Myocyte (in vitro differentiated cells): Measurements from ENCODE around the gene CITED1. TPM values are rescaled to one million over a fixed set of nuclear protein-coding genes. Genes with fewer than 3 reads are reported as not detected.

Experiments
- DNase-seq: peaks from one replicate; pipeline ENCODE4 v3.0.0-alpha.2; 2012; ENCODE audit warnings: low read depth
- total RNA-seq: library from RNA; depleted of rRNA; stranded (reverse); fragments of >200 nt; gene quantifications from 2 replicates; pipeline ENCODE4 v1.2.3, GENCODE V29; 2014

CITED1 gene
- total RNA-seq, 1 donor from 2014 or later: 1.5 TPM

GRCh38 chrX:72270316-72270866 is 35.3 kb downstream of the CITED1 start:
- DNase-seq: no peak

GRCh38 chrX:72269671-72270251 is 36.0 kb downstream of the CITED1 start:
- DNase-seq: peak; percentile 9

GRCh38 chrX:72268597-72269365 is 36.9 kb downstream of the CITED1 start:
- no peak for DNase-seq

GRCh38 chrX:72265263-72265662 is 40.5 kb downstream of the CITED1 start:
- DNase-seq: no peak

- no peak for DNase-seq
Observed at GRCh38 chrX:72262077-72262476, 43.6 kb downstream of the CITED1 start.

GRCh38 chrX:72260448-72260847 is 45.3 kb downstream of the CITED1 start:
- no peak for DNase-seq

- peak; percentile 40 for DNase-seq
Observed at GRCh38 chrX:72258174-72258573, 47.5 kb downstream of the CITED1 start.

- DNase-seq: no peak
Observed at GRCh38 chrX:72255864-72256263, 49.9 kb downstream of the CITED1 start.

GRCh38 chrX:72255445-72255844 is 50.3 kb downstream of the CITED1 start:
- DNase-seq: no peak

- no peak for DNase-seq
Observed at GRCh38 chrX:72254816-72255215, 50.9 kb downstream of the CITED1 start.

GRCh38 chrX:72253686-72254085 is 52.0 kb downstream of the CITED1 start:
- DNase-seq: no peak

Other genes with a start within 250 kb of the CITED1 start
- gene RTL5, start 174.0 kb downstream of the CITED1 start, total RNA-seq: 1.1 and 1.7 TPM in 2 replicates
- 4.9 and 6.6 TPM in 2 replicates for gene PIN4, start 124.2 kb downstream of the CITED1 start, total RNA-seq
- not detected in 2 replicates for gene ERCC6L, start 66.9 kb downstream of the CITED1 start, total RNA-seq
- 598 and 693 TPM in 2 replicates for gene RPS4X, start 28.7 kb downstream of the CITED1 start, total RNA-seq